Neutrophil (primary cell): Measurements from ENCODE around the gene FUS.

Experiments used
- H3K27ac ChIP-seq: fragments of 200-600 bp; sonication (generic); 2 replicates; pipeline ENCODE4 v1.5.1; 2016; ENCODE audit warnings: mild to moderate bottlenecking, moderate library complexity
- H3K27me3 ChIP-seq: fragments of 200-600 bp; sonication (generic); 2 replicates; pipeline ENCODE4 v1.6.0; 2016; ENCODE audit warnings: mild to moderate bottlenecking
- H3K36me3 ChIP-seq: fragments of 200-600 bp; sonication (generic); 2 replicates; pipeline ENCODE4 v1.5.1; 2017
- H3K4me1 ChIP-seq, 2 experiments: fragments of 200-600 bp in 1 of 2; sonication (generic) in 1 of 2; 1 replicate in 1 of 2; 2 replicates in 1 of 2; pipeline versions ENCODE4 v1.5.1 to v1.6.1; 2013 to 2016; ENCODE audit warnings: low read depth in 1 of 2, low read length in 1 of 2, mild to moderate bottlenecking in 1 of 2, moderate library complexity in 1 of 2; ENCODE audit not compliant: control insufficient read depth in 1 of 2, insufficient read depth in 1 of 2
- H3K4me3 ChIP-seq, 2 experiments: fragments of 200-600 bp in 1 of 2; sonication (generic) in 1 of 2; 1 replicate in 1 of 2; 2 replicates in 1 of 2; pipeline ENCODE4 v1.5.1; 2013 to 2016; ENCODE audit warnings: low read depth in 1 of 2, low read length in 1 of 2, mild to moderate bottlenecking in 1 of 2, moderate library complexity in 1 of 2
- H3K9me3 ChIP-seq: fragments of 200-600 bp; sonication (generic); 2 replicates; pipeline ENCODE4 v1.5.1; 2016
- TF ChIP-seq, protein P1 (sequence below): fragments of 200-600 bp; sonication (generic); IDR thresholded peaks from 2 replicates; pipeline ENCODE4 v1.5.1; 2016; ENCODE audit warnings: antibody characterized with exemption

Gene FUS

GRCh38 chr16:31132303-31132979, 47.5 kb upstream of the FUS start:
- H3K4me3 ChIP-seq, result no peak overlapping the region
- TF ChIP-seq, protein P1, sequence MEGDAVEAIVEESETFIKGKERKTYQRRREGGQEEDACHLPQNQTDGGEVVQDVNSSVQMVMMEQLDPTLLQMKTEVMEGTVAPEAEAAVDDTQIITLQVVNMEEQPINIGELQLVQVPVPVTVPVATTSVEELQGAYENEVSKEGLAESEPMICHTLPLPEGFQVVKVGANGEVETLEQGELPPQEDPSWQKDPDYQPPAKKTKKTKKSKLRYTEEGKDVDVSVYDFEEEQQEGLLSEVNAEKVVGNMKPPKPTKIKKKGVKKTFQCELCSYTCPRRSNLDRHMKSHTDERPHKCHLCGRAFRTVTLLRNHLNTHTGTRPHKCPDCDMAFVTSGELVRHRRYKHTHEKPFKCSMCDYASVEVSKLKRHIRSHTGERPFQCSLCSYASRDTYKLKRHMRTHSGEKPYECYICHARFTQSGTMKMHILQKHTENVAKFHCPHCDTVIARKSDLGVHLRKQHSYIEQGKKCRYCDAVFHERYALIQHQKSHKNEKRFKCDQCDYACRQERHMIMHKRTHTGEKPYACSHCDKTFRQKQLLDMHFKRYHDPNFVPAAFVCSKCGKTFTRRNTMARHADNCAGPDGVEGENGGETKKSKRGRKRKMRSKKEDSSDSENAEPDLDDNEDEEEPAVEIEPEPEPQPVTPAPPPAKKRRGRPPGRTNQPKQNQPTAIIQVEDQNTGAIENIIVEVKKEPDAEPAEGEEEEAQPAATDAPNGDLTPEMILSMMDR, result no peak
- peaks cover 7% of the 10 kb centered on the region for H3K36me3 ChIP-seq
- H3K27ac ChIP-seq, result peak overlapping the region; percentile 98
- peaks cover 63 to 66% of the 10 kb centered on the region in 2 experiments for H3K4me1 ChIP-seq
- H3K9me3 ChIP-seq, result no peaks in the 10 kb centered on the region
- no peaks in the 10 kb centered on the region for H3K27me3 ChIP-seq

DNA sequence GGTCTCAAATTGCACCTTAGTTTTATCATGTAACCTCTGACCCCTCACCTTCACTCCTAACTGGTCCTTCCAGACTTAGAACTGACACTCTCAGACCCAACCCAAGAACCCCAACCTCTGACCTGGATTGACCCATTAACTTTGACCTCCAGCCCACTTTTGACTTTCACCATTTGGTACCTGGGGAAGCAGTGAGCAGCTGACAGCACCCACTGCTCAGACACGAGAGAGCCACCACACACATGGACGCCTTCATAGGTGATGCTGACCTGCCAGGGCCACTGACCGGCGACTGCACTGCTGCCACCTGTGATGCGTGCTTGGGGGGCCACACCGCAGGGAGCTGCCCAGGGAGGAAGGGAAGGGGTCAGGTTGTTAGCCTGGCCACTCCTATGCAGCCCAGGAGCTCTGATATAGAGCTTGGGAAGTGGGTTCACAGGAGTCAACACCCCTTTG, 46.9 kb upstream of the FUS start:
- Histone ChIP-seq H3K9me3 (no peaks in the 10 kb centered on the region), H3K27ac (peak overlapping the region; percentile 64), H3K4me1 (peaks cover 56 to 59% of the 10 kb centered on the region in 2 experiments), H3K27me3 (no peaks in the 10 kb centered on the region), H3K4me3 (no peak overlapping the region), H3K36me3 (peaks cover 7% of the 10 kb centered on the region)
- TF ChIP-seq, protein P1, result no peak

GRCh38 chr16:31134091-31134571, 45.8 kb upstream of the FUS start:
- Histone ChIP-seq H3K36me3 (peaks cover 7% of the 10 kb centered on the region), H3K27ac (peak overlapping the region; percentile 64), H3K4me1 (peaks cover 46 to 49% of the 10 kb centered on the region in 2 experiments), H3K4me3 (peak overlapping the region in 1 of 2 experiments; percentile 24), H3K9me3 (no peaks in the 10 kb centered on the region), H3K27me3 (no peaks in the 10 kb centered on the region)
- TF ChIP-seq, protein P1, result peak; percentile 4

GRCh38 chr16:31134625-31135534, 45.1 kb upstream of the FUS start:
- Histone ChIP-seq H3K27ac (peak overlapping the region; percentile 64), H3K36me3 (peaks cover 7% of the 10 kb centered on the region), H3K27me3 (no peaks in the 10 kb centered on the region), H3K4me1 (peaks cover 38 to 41% of the 10 kb centered on the region in 2 experiments), H3K9me3 (no peaks in the 10 kb centered on the region), H3K4me3 (peak overlapping the region; percentile 8 to 24)
- TF ChIP-seq, protein P1, result peak; percentile 4

- Histone ChIP-seq H3K4me3 (peak within 1 kb of the TSS; percentile 8 to 24), H3K9me3 (no peaks in the 10 kb centered on the region), H3K27ac (peak within 1 kb of the TSS; percentile 64), H3K4me1 (peaks cover 31 to 37% of the 10 kb centered on the region in 2 experiments), H3K27me3 (no peaks in the 10 kb centered on the region), H3K36me3 (peaks cover 7% of the 10 kb centered on the region)
- TF ChIP-seq, protein P1, result no peak
These were observed 44.2 kb upstream of the FUS start, which contains the start of gene PRSS8 for GRCh38 chr16:31135535-31136286. TSS of gene PRSS8 (minus strand) at chr16:31135727. CDS start at chr16:31135498, 229 bp downstream.
